Measurements from ENCODE around the gene MDC1. TPM values are rescaled to one million over a fixed set of nuclear protein-coding genes. Genes with fewer than 3 reads are reported as not detected.
A peak's percentile ranks its signal among the peaks of the same experiment; 100 is the strongest.

MDC1 gene
- total and polyA plus RNA-seq, 2 of the 13 experiments (the other 11 are each of a cell fraction or from before 2014, with no cell fraction given): 8.4 to 14.0 TPM

GRCh38 chr6:30741789-30742315 lies 24.8 kb upstream of the MDC1 start (continued):
- no peak for TF ChIP-seq ZHX2 (IDR thresholded peaks at IDR 0.05; ENCODE audit: low read depth)
- 0 out of 2 replicates have a peak, but pooled peaks have one; percentile 70 for TF ChIP-seq ZHX2 (CRISPR knock-in tag; IDR thresholded peaks at IDR 0.05; ENCODE audit: borderline replicate concordance)
- TF ChIP-seq CTCF (CRISPR knock-in tag; IDR thresholded peaks at IDR 0.05): no peak
- TF ChIP-seq CREM (IDR thresholded peaks at IDR 0.05): no peak; the same call in 1 of the 2 replicates
- TF ChIP-seq CREM (CRISPR knock-in tag; IDR thresholded peaks at IDR 0.05): no peak
- TF ChIP-seq MLLT10 (CRISPR knock-in tag; IDR thresholded peaks at IDR 0.05): 0 out of 2 replicates have a peak, but pooled peaks have one; percentile 31
- TF ChIP-seq PRDM15 (CRISPR knock-in tag; IDR thresholded peaks at IDR 0.05): peak; percentile 47; the same call in 1 of the 2 replicates
- TF ChIP-seq ZNF616 (CRISPR knock-in tag; IDR thresholded peaks at IDR 0.05; ENCODE audit: low read depth): 0 out of 2 replicates have a peak, but pooled peaks have one; percentile 5
- no peak for TF ChIP-seq ZFP36L1 (CRISPR knock-in tag; IDR thresholded peaks at IDR 0.05)
- TF ChIP-seq MEIS2 (CRISPR knock-in tag; IDR thresholded peaks at IDR 0.05): peak; percentile 21; the same call in 1 of the 2 replicates
- TF ChIP-seq, protein P1, sequence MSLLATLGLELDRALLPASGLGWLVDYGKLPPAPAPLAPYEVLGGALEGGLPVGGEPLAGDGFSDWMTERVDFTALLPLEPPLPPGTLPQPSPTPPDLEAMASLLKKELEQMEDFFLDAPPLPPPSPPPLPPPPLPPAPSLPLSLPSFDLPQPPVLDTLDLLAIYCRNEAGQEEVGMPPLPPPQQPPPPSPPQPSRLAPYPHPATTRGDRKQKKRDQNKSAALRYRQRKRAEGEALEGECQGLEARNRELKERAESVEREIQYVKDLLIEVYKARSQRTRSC (CRISPR knock-in tag; IDR thresholded peaks at IDR 0.05; ENCODE audit: low read depth): no peak
- no peak for TF ChIP-seq IKZF4 (CRISPR knock-in tag; IDR thresholded peaks at IDR 0.05; ENCODE audit: borderline replicate concordance, low read depth, not compliant biosample characterization)
- TF ChIP-seq HES4 (CRISPR knock-in tag; IDR thresholded peaks at IDR 0.05; ENCODE audit: borderline replicate concordance): peak; percentile 44; the same call in 1 of the 2 replicates
- TF ChIP-seq ZNF788 (CRISPR knock-in tag; IDR thresholded peaks at IDR 0.05; ENCODE audit: borderline replicate concordance): no peak
- no peak for TF ChIP-seq ZNF20 (CRISPR knock-in tag; IDR thresholded peaks at IDR 0.05)
- no peak for TF ChIP-seq ZBTB7B (CRISPR knock-in tag; IDR thresholded peaks at IDR 0.05)

All from HepG2 (cell line).